Measurements from ENCODE around the gene C14orf180. TPM values are rescaled to one million over a fixed set of nuclear protein-coding genes. Genes with fewer than 3 reads are reported as not detected.
A peak's percentile ranks its signal among the peaks of the same experiment; 100 is the strongest.

C14orf180 gene
- total RNA-seq, 1 experiment from 2014 or later, result not detected

- no peak overlapping the region for H3K27ac Mint-ChIP-seq (ENCODE audit: low read depth, unreplicated experiment)
- CTCF ChIA-PET, result interaction anchor here (0.6 to 4.2 kb wide), 7 partner anchors 20 to 513 kb away, joined by 3 to 39 read pairs (median 5); no protein-coding TSS in a partner anchor
- intact Hi-C loops (cut with micrococcal nuclease), result no loop called here
- no peak overlapping the region for H3K4me3 Mint-ChIP-seq (ENCODE audit: unreplicated experiment)
- no peak for TF ChIP-seq CTCF (IDR thresholded peaks at IDR 0.05; ENCODE audit: unreplicated experiment)
- BruUV-seq (replicated peaks), result no TSS peak
- no peak for DNase-seq (ENCODE audit: unreplicated experiment)
- no peaks in the 10 kb centered on the region for H3K9me3 Mint-ChIP-seq (ENCODE audit: unreplicated experiment)
- H3K4me1 Mint-ChIP-seq (ENCODE audit: insufficient read depth, unreplicated experiment), result peaks cover 6% of the 10 kb centered on the region
- H3K27me3 Mint-ChIP-seq (ENCODE audit: insufficient read depth, unreplicated experiment), result peaks cover 48% of the 10 kb centered on the region
- no peaks in the 10 kb centered on the region for H3K36me3 Mint-ChIP-seq (ENCODE audit: insufficient read depth, unreplicated experiment)
- POLR2A ChIA-PET, result no interaction called here
These were observed 17.0 kb upstream of the C14orf180 start for GRCh38 chr14:104562606-104563005.

- ChIA-PET CTCF (interaction anchor here (0.6 to 4.2 kb wide), 18 partner anchors 8 to 514 kb away, joined by 3 to 39 read pairs (median 4); no protein-coding TSS in a partner anchor), POLR2A (interaction anchor here (1.1 kb wide), 1 partner anchor 486 kb away, joined by 3 read pairs; no protein-coding TSS in a partner anchor)
- peaks cover 6% of the 10 kb centered on the region for H3K4me1 Mint-ChIP-seq (ENCODE audit: insufficient read depth, unreplicated experiment)
- H3K36me3 Mint-ChIP-seq (ENCODE audit: insufficient read depth, unreplicated experiment), result no peaks in the 10 kb centered on the region
- no peak overlapping the region for H3K27ac Mint-ChIP-seq (ENCODE audit: low read depth, unreplicated experiment)
- intact Hi-C loops (cut with micrococcal nuclease), result no loop called here
- TF ChIP-seq CTCF (IDR thresholded peaks at IDR 0.05; ENCODE audit: unreplicated experiment), result no peak
- H3K4me3 Mint-ChIP-seq (ENCODE audit: unreplicated experiment), result no peak overlapping the region
- H3K9me3 Mint-ChIP-seq (ENCODE audit: unreplicated experiment), result no peaks in the 10 kb centered on the region
- no peak for DNase-seq (ENCODE audit: unreplicated experiment)
- peaks cover 49% of the 10 kb centered on the region for H3K27me3 Mint-ChIP-seq (ENCODE audit: insufficient read depth, unreplicated experiment)
- BruUV-seq (replicated peaks), result no TSS peak
These were observed 16.3 kb upstream of the C14orf180 start for GRCh38 chr14:104563191-104563741.

- H3K4me3 Mint-ChIP-seq (ENCODE audit: unreplicated experiment), result no peak overlapping the region
- no peak overlapping the region for H3K27ac Mint-ChIP-seq (ENCODE audit: low read depth, unreplicated experiment)
- ChIA-PET POLR2A (interaction anchor here (1.1 to 1.5 kb wide), 2 partner anchors 426 to 486 kb away, joined by 3 to 6 read pairs; no protein-coding TSS in a partner anchor), CTCF (interaction anchor here (0.6 to 4.2 kb wide), 51 partner anchors 9 to 683 kb away, joined by 3 to 39 read pairs (median 4); partner anchors contain the start of gene C14orf180)
- intact Hi-C loops (cut with micrococcal nuclease), result loop anchor here (1.0 kb wide), 3 partner anchors 76 to 486 kb away; no protein-coding TSS in a partner anchor
- peak; percentile 89 for TF ChIP-seq CTCF (IDR thresholded peaks at IDR 0.05; ENCODE audit: unreplicated experiment)
- H3K27me3 Mint-ChIP-seq (ENCODE audit: insufficient read depth, unreplicated experiment), result peaks cover 49% of the 10 kb centered on the region
- peaks cover 6% of the 10 kb centered on the region for H3K4me1 Mint-ChIP-seq (ENCODE audit: insufficient read depth, unreplicated experiment)
- BruUV-seq (replicated peaks), result no TSS peak
- no peaks in the 10 kb centered on the region for H3K9me3 Mint-ChIP-seq (ENCODE audit: unreplicated experiment)
- no peaks in the 10 kb centered on the region for H3K36me3 Mint-ChIP-seq (ENCODE audit: insufficient read depth, unreplicated experiment)
- DNase-seq (ENCODE audit: unreplicated experiment), result peak; percentile 59
These were observed 15.6 kb upstream of the C14orf180 start for GRCh38 chr14:104563742-104564615.

All from MCF 10A (cell line).